ENCODE data around the gene CYTH4.
A peak's percentile ranks its signal among the peaks of the same experiment; 100 is the strongest.

GRCh38 chr22:37318364-37319109 lies 36.2 kb downstream of the CYTH4 start:
- TF ChIP-seq NFE2L2 (conservative IDR thresholded peaks at IDR 0.05; ENCODE audit: low read length) = no peak
- peak; percentile 28; the same call in 2 of the 3 replicates for TF ChIP-seq CTCF (IDR thresholded peaks at IDR 0.05)
- no peak for TF ChIP-seq EP300 (IDR thresholded peaks at IDR 0.05)
- TF ChIP-seq MAX (IDR thresholded peaks at IDR 0.05) = no peak
- no peak for TF ChIP-seq TP53 (CRISPR knock-in tag; IDR thresholded peaks at IDR 0.05)
- TF ChIP-seq CBX2 (IDR thresholded peaks at IDR 0.05; ENCODE audit: borderline replicate concordance, low read depth) = no peak
- TF ChIP-seq BCL3 (IDR thresholded peaks at IDR 0.05) = no peak
